Left ventricle myocardium inferior (tissue), 1 donor: Measurements from ENCODE around the gene ZSCAN32. TPM values are rescaled to one million over a fixed set of nuclear protein-coding genes. Genes with fewer than 3 reads are reported as not detected.

Experiments
- DNase-seq: peaks from one replicate; pipeline ENCODE4 v3.0.0-alpha.2; 2020
- H3K27ac ChIP-seq: fragments of 200-600 bp; replicated peaks from 2 replicates; pipeline ENCODE4 v1.8.0; 2021
- H3K27me3 ChIP-seq: fragments of 200-600 bp; 2 replicates; pipeline ENCODE4 v1.8.0; 2021; ENCODE audit warnings: low read depth
- H3K36me3 ChIP-seq: fragments of 200-600 bp; 2 replicates; pipeline ENCODE4 v1.8.0; 2021
- H3K4me1 ChIP-seq: fragments of 200-600 bp; 2 replicates; pipeline ENCODE4 v1.8.0; 2021
- H3K4me3 ChIP-seq: fragments of 200-600 bp; 2 replicates; pipeline ENCODE4 v1.8.0; 2021; ENCODE audit warnings: mild to moderate bottlenecking, moderate library complexity
- H3K9me3 ChIP-seq: fragments of 200-600 bp; replicated peaks from 2 replicates; pipeline ENCODE4 v1.8.0; 2021
- CTCF ChIP-seq: fragments of 200-600 bp; IDR thresholded peaks from 2 replicates; pipeline ENCODE4 v1.8.0; 2021; ENCODE audit warnings: antibody characterized with exemption, mild to moderate bottlenecking, borderline replicate concordance
- intact Hi-C: fragments of 100-400 bp; cut with micrococcal nuclease; formaldehyde crosslinking; loops from one replicate; pipeline ENCODE4 v1.11.0; 2022
- total RNA-seq: library from RNA; stranded (reverse); fragmentation: NEBNext Ultra II Directional; extraction: Animal tissue kit (Norgen Biotek cat#: 25700); gene quantifications from one replicate; pipeline ENCODE4 v1.2.1, GENCODE V29; 2021
- donor health status: DM: no; HTN: yes; CAD: no; lungs with severe emphysema.

The ZSCAN32 gene
- total RNA-seq, 1 donor from 2014 or later, result 5.9 TPM

GRCh38 chr16:3389663-3390338, 11.0 kb downstream of the ZSCAN32 start:
- TF ChIP-seq CTCF, result no peak
- DNase-seq, result no peak
- no peaks in the 10 kb centered on the region for H3K4me1 ChIP-seq
- H3K9me3 ChIP-seq, result peaks cover 85% of the 10 kb centered on the region
- intact Hi-C loops, result no loop called here
- no peaks in the 10 kb centered on the region for H3K27me3 ChIP-seq
- no peak overlapping the region for H3K27ac ChIP-seq
- H3K36me3 ChIP-seq, result peaks cover 92% of the 10 kb centered on the region
- no peak overlapping the region for H3K4me3 ChIP-seq

GRCh38 chr16:3388325-3388724, 12.5 kb downstream of the ZSCAN32 start:
- no peaks in the 10 kb centered on the region for H3K4me1 ChIP-seq
- intact Hi-C loops, result no loop called here
- no peak for TF ChIP-seq CTCF
- no peak overlapping the region for H3K27ac ChIP-seq
- peaks cover 71% of the 10 kb centered on the region for H3K9me3 ChIP-seq
- H3K27me3 ChIP-seq, result no peaks in the 10 kb centered on the region
- DNase-seq, result no peak
- H3K4me3 ChIP-seq, result no peak overlapping the region
- H3K36me3 ChIP-seq, result peaks cover 92% of the 10 kb centered on the region

GRCh38 chr16:3383045-3383448, 17.8 kb downstream of the ZSCAN32 start:
- no peak for TF ChIP-seq CTCF
- Histone ChIP-seq H3K27ac (no peak overlapping the region), H3K4me1 (no peaks in the 10 kb centered on the region), H3K4me3 (no peak overlapping the region), H3K9me3 (peaks cover 19% of the 10 kb centered on the region), H3K27me3 (no peaks in the 10 kb centered on the region), H3K36me3 (peaks cover 85% of the 10 kb centered on the region)
- DNase-seq, result no peak
- intact Hi-C loops, result no loop called here

GRCh38 chr16:3377917-3378316, 22.9 kb downstream of the ZSCAN32 start:
- Histone ChIP-seq H3K27me3 (no peaks in the 10 kb centered on the region), H3K27ac (no peak overlapping the region), H3K36me3 (peaks cover 41% of the 10 kb centered on the region), H3K9me3 (no peaks in the 10 kb centered on the region), H3K4me1 (no peaks in the 10 kb centered on the region), H3K4me3 (no peak overlapping the region)
- TF ChIP-seq CTCF, result no peak
- DNase-seq, result no peak
- intact Hi-C loops, result no loop called here

- no peaks in the 10 kb centered on the region for H3K4me1 ChIP-seq
- no peak overlapping the region for H3K27ac ChIP-seq
- TF ChIP-seq CTCF, result no peak
- no peak overlapping the region for H3K4me3 ChIP-seq
- H3K36me3 ChIP-seq, result peaks cover 18% of the 10 kb centered on the region
- intact Hi-C loops, result no loop called here
- no peaks in the 10 kb centered on the region for H3K9me3 ChIP-seq
- no peak for DNase-seq
- no peaks in the 10 kb centered on the region for H3K27me3 ChIP-seq
These were observed 25.1 kb downstream of the ZSCAN32 start for GRCh38 chr16:3375680-3376079.
